Measurements from ENCODE around the gene CCDC196.

DNA sequence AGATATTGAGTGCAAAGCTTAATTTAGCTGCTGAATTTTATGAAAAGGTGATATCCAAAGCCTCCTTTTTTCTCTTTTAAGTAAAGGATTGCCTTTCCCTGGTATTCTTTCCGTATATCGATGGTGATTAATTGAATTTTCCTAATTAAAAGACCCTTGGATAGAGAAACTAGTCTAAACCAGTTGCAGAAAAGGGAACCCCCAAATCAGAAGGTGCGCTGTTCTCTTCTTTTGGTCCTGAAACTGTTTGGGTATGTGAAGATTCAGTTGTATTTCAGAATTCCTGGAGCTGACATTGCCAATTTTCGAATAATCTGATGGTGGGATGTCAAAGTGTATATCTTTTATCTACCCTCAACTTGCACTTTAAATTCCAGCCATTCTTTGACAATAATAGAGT lies 23.7 kb downstream of the CCDC196 start:
- TF ChIP-seq, protein P1, sequence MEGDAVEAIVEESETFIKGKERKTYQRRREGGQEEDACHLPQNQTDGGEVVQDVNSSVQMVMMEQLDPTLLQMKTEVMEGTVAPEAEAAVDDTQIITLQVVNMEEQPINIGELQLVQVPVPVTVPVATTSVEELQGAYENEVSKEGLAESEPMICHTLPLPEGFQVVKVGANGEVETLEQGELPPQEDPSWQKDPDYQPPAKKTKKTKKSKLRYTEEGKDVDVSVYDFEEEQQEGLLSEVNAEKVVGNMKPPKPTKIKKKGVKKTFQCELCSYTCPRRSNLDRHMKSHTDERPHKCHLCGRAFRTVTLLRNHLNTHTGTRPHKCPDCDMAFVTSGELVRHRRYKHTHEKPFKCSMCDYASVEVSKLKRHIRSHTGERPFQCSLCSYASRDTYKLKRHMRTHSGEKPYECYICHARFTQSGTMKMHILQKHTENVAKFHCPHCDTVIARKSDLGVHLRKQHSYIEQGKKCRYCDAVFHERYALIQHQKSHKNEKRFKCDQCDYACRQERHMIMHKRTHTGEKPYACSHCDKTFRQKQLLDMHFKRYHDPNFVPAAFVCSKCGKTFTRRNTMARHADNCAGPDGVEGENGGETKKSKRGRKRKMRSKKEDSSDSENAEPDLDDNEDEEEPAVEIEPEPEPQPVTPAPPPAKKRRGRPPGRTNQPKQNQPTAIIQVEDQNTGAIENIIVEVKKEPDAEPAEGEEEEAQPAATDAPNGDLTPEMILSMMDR (IDR thresholded peaks at IDR 0.05 in 2 of 3, conservative IDR thresholded peaks at IDR 0.05 in 1 of 3; ENCODE audit: control insufficient read depth in 2 of 3, extremely low read depth in 1 of 3, insufficient read depth in 1 of 3, low read depth in 3 of 3, low read length in 3 of 3) = no peak
- TF ChIP-seq ESRRA (IDR thresholded peaks at IDR 0.05; ENCODE audit: low read length) (no peak), JUND (IDR thresholded peaks at IDR 0.05; ENCODE audit: low read depth, low read length) (no peak), SMC3 (IDR thresholded peaks at IDR 0.05; ENCODE audit: borderline replicate concordance, low read length) (no peak), SIN3A (IDR thresholded peaks at IDR 0.05; ENCODE audit: low read depth, low read length) (peak; percentile 76; the same call in 1 of the 2 replicates), RCOR1 (conservative IDR thresholded peaks at IDR 0.05; ENCODE audit: low read depth, low read length) (no peak), POLR2A (IDR thresholded peaks at IDR 0.05; ENCODE audit: low read depth, low read length) (no peak)
- TF ChIP-seq, protein P2, sequence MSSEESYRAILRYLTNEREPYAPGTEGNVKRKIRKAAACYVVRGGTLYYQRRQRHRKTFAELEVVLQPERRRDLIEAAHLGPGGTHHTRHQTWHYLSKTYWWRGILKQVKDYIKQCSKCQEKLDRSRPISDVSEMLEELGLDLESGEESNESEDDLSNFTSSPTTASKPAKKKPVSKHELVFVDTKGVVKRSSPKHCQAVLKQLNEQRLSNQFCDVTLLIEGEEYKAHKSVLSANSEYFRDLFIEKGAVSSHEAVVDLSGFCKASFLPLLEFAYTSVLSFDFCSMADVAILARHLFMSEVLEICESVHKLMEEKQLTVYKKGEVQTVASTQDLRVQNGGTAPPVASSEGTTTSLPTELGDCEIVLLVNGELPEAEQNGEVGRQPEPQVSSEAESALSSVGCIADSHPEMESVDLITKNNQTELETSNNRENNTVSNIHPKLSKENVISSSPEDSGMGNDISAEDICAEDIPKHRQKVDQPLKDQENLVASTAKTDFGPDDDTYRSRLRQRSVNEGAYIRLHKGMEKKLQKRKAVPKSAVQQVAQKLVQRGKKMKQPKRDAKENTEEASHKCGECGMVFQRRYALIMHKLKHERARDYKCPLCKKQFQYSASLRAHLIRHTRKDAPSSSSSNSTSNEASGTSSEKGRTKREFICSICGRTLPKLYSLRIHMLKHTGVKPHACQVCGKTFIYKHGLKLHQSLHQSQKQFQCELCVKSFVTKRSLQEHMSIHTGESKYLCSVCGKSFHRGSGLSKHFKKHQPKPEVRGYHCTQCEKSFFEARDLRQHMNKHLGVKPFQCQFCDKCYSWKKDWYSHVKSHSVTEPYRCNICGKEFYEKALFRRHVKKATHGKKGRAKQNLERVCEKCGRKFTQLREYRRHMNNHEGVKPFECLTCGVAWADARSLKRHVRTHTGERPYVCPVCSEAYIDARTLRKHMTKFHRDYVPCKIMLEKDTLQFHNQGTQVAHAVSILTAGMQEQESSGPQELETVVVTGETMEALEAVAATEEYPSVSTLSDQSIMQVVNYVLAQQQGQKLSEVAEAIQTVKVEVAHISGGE (CRISPR knock-in tag; IDR thresholded peaks at IDR 0.05) = no peak
- TF ChIP-seq, protein P3, sequence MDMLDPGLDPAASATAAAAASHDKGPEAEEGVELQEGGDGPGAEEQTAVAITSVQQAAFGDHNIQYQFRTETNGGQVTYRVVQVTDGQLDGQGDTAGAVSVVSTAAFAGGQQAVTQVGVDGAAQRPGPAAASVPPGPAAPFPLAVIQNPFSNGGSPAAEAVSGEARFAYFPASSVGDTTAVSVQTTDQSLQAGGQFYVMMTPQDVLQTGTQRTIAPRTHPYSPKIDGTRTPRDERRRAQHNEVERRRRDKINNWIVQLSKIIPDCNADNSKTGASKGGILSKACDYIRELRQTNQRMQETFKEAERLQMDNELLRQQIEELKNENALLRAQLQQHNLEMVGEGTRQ (IDR thresholded peaks at IDR 0.05; ENCODE audit: borderline replicate concordance, low read depth, low read length) = no peak
